Measurements from ENCODE around the gene PRMT2. TPM values are rescaled to one million over a fixed set of nuclear protein-coding genes. Genes with fewer than 3 reads are reported as not detected.
A peak's percentile ranks its signal among the peaks of the same experiment; 100 is the strongest.
"Not testable (repeated sequence)": the region's sequence is repeated elsewhere in the genome, so short reads cannot be mapped to it uniquely, and the experiment has no call there.

PRMT2 gene
- total RNA-seq, 1 donor from 2014 or later = 74.8 TPM

DNA sequence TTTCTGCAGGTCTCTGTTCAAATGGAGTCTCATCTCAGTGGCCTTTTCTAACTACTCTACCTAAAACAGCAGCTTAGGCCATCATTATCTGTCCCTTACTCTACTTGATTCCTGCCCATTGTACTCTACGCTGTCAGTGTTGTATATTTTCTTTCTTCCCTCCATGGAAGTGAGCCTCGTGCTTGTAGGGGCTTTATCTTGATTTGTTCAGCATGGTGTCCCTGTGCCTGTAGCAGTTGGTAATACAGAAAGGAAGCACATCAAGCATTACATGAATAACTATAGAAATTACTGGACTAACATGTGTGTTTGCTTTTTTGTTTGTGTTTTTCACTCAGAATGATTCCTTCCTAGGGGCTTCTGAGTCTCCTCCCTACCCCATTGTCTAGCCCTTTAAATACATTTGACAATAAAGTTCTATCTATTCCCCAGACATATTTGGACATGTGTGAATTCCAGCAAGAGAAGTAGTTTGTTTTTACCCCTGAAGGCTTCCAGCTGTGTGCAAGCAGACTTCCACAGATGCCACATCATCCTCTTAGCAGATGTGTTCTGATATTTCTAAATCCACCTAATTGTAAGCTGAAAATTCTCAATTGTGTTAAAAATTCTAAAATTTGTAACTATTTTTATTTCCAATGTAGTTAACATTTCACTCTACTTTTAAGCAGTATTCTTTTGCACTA is 40.3 kb downstream of the PRMT2 start:
- no peak overlapping the region for H3K4me3 Mint-ChIP-seq
- no peaks in the 10 kb centered on the region for H3K36me3 Mint-ChIP-seq
- DNase-seq (ENCODE audit: extremely low spot score, unreplicated experiment) = no peak
- peaks cover 13% of the 10 kb centered on the region for H3K27me3 Mint-ChIP-seq
- TF ChIP-seq, protein P1, sequence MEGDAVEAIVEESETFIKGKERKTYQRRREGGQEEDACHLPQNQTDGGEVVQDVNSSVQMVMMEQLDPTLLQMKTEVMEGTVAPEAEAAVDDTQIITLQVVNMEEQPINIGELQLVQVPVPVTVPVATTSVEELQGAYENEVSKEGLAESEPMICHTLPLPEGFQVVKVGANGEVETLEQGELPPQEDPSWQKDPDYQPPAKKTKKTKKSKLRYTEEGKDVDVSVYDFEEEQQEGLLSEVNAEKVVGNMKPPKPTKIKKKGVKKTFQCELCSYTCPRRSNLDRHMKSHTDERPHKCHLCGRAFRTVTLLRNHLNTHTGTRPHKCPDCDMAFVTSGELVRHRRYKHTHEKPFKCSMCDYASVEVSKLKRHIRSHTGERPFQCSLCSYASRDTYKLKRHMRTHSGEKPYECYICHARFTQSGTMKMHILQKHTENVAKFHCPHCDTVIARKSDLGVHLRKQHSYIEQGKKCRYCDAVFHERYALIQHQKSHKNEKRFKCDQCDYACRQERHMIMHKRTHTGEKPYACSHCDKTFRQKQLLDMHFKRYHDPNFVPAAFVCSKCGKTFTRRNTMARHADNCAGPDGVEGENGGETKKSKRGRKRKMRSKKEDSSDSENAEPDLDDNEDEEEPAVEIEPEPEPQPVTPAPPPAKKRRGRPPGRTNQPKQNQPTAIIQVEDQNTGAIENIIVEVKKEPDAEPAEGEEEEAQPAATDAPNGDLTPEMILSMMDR (conservative IDR thresholded peaks at IDR 0.05) = no peak
- peak overlapping the region; percentile 4 for H3K27ac Mint-ChIP-seq
- no peaks in the 10 kb centered on the region for H3K4me1 Mint-ChIP-seq (ENCODE audit: unreplicated experiment)
- no peaks in the 10 kb centered on the region for H3K9me3 Mint-ChIP-seq

DNA sequence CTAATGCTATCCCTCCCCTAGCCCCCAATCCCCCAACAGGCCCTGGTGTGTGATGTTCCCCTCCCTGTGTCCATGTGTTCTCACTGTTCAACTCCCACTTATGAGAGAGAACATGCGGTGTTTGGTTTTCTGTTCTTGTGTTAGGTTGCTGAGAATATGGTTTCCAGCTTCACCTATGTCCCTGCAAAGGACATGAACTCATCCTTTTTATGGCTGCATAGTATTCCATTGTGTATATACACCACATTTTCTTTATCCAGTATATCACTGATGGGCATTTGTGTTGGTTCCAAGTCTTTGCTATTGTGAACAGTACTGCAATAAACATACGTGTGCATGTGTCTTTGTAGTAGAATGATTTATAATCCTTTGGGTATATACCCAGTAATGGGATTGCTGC is 41.1 kb downstream of the PRMT2 start:
- not testable (repeated sequence) for H3K4me3 Mint-ChIP-seq; H3K4me1 Mint-ChIP-seq (ENCODE audit: unreplicated experiment); H3K27me3 Mint-ChIP-seq; H3K36me3 Mint-ChIP-seq; DNase-seq (ENCODE audit: extremely low spot score, unreplicated experiment); H3K27ac Mint-ChIP-seq; H3K9me3 Mint-ChIP-seq

DNA sequence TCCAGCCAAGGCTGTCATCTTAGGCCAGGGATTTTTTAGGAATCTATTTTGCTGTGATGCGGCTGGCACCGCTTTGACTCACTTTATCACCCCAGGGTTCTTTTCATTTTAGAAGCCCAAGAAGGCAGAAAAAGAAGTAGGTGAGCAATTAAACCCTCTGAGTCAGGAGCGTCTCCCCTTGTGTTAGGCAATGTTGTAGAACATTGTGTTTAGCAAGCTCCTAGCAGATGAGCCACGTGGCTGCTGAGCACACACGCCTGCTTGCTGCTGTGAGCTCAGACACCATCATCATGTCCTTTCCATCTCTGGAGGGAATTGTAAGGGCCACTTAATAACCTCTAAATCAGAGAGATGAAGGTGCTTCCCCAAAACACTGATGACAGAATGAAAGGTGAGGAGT is 46.1 kb downstream of the PRMT2 start:
- DNase-seq (ENCODE audit: extremely low spot score, unreplicated experiment); H3K4me1 Mint-ChIP-seq (ENCODE audit: unreplicated experiment); H3K27me3 Mint-ChIP-seq; H3K4me3 Mint-ChIP-seq; H3K36me3 Mint-ChIP-seq; H3K9me3 Mint-ChIP-seq; H3K27ac Mint-ChIP-seq: not testable (repeated sequence)

DNA sequence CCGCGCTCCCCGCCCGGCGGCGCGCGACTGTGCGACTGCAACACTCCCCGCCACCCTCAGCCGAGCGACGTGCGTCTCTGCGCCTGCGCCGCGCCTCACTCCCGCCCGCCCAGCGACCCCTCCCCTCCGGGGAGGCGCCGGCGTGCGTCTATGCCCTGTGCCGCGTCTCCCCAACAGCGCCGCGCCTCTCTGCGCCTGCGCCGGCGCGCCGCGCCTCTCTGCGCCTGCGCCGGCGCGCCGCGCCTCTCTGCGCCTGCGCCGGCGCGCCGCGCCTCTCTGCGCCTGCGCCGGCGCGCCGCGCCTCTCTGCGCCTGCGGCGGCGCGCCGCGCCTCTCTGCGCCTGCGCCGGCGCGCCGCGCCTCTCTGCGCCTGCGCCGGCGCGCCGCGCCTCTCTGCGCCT is 63.2 kb downstream of the PRMT2 start:
- H3K27me3 Mint-ChIP-seq; DNase-seq (ENCODE audit: extremely low spot score, unreplicated experiment); H3K27ac Mint-ChIP-seq; H3K4me1 Mint-ChIP-seq (ENCODE audit: unreplicated experiment); H3K9me3 Mint-ChIP-seq; H3K36me3 Mint-ChIP-seq; H3K4me3 Mint-ChIP-seq: not testable (repeated sequence)

DNA sequence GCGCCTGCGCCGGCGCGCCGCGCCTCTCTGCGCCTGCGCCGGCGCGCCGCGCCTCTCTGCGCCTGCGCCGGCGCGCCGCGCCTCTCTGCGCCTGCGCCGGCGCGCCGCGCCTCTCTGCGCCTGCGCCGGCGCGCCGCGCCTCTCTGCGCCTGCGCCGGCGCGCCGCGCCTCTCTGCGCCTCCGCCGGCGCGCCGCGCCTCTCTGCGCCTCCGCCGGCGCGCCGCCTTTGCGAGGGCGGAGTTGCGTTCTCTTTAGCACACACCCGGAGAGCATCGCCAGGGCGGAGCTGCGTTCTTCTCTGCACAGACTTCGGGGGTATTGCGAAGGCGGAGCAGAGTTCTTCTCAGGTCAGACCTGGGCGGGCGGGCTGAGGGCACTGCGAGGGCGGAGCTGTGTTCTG is 63.6 kb downstream of the PRMT2 start:
- H3K4me1 Mint-ChIP-seq (ENCODE audit: unreplicated experiment); H3K36me3 Mint-ChIP-seq; H3K27ac Mint-ChIP-seq; DNase-seq (ENCODE audit: extremely low spot score, unreplicated experiment); H3K27me3 Mint-ChIP-seq; H3K9me3 Mint-ChIP-seq; H3K4me3 Mint-ChIP-seq: not testable (repeated sequence)

Other genes with a start within 250 kb of the PRMT2 start
- 37.9 and 49.4 TPM in 2 replicates for gene DIP2A, start 176.8 kb upstream of the PRMT2 start, total RNA-seq (ENCODE audit: low replicate concordance)
- gene S100B, start 30.6 kb upstream of the PRMT2 start, total RNA-seq (ENCODE audit: low replicate concordance) = 5.5 TPM in 1 of 2 replicates, not detected in the other

Measured in type B pancreatic cell (in vitro differentiated cells).